Endothelial cell (in vitro differentiated cells): Measurements from ENCODE around the gene ADGRV1. TPM values are rescaled to one million over a fixed set of nuclear protein-coding genes. Genes with fewer than 3 reads are reported as not detected.

Experiments
- DNase-seq: peaks from one replicate; pipeline ENCODE4 v3.0.0; 2021; ENCODE audit warnings: low spot score
- H3K27ac Mint-ChIP-seq: one replicate; pipeline ENCODE4 v1.8.0; 2021; ENCODE audit warnings: mixed read lengths, inconsistent platforms; ENCODE audit not compliant: unreplicated experiment
- H3K27me3 Mint-ChIP-seq: one replicate; pipeline ENCODE4 v1.8.0; 2021; ENCODE audit warnings: mild to moderate bottlenecking, moderate library complexity, mixed read lengths, inconsistent platforms; ENCODE audit not compliant: unreplicated experiment
- H3K36me3 Mint-ChIP-seq: one replicate; pipeline ENCODE4 v1.8.0; 2021; ENCODE audit warnings: mild to moderate bottlenecking, low read depth, mixed read lengths, inconsistent platforms; ENCODE audit not compliant: unreplicated experiment
- H3K4me1 Mint-ChIP-seq: one replicate; pipeline ENCODE4 v1.8.0; 2021; ENCODE audit warnings: mild to moderate bottlenecking, mixed read lengths, inconsistent platforms; ENCODE audit not compliant: unreplicated experiment
- H3K4me3 Mint-ChIP-seq: one replicate; pipeline ENCODE4 v1.8.0; 2021; ENCODE audit warnings: mild to moderate bottlenecking, mixed read lengths, inconsistent platforms; ENCODE audit not compliant: unreplicated experiment
- H3K9me3 Mint-ChIP-seq: one replicate; pipeline ENCODE4 v1.8.0; 2021; ENCODE audit warnings: mixed read lengths, inconsistent platforms; ENCODE audit not compliant: unreplicated experiment
- CTCF ChIP-seq: fragments of 200-600 bp; sonication (generic); IDR thresholded peaks from one replicate; pipeline ENCODE4 v1.5.0; 2021; ENCODE audit warnings: antibody characterized with exemption; ENCODE audit not compliant: unreplicated experiment
- total RNA-seq: library from RNA; stranded (reverse); fragmentation: NEBNext Ultra II Directional; extraction: Animal tissue kit (Norgen Biotek cat#: 25700); gene quantifications from one replicate; pipeline ENCODE4 v1.2.1, GENCODE V29; 2021; ENCODE audit not compliant: unreplicated experiment

ADGRV1 gene
- total RNA-seq, 1 donor from 2014 or later = 23.1 TPM

GRCh38 chr5:90519081-90519480 lies 39.5 kb upstream of the ADGRV1 start:
- no peaks in the 10 kb centered on the region for H3K9me3 Mint-ChIP-seq
- peaks cover 3% of the 10 kb centered on the region for H3K4me1 Mint-ChIP-seq
- no peak for DNase-seq
- peaks cover 10% of the 10 kb centered on the region for H3K36me3 Mint-ChIP-seq
- H3K27ac Mint-ChIP-seq = no peak overlapping the region
- no peak for TF ChIP-seq CTCF
- H3K27me3 Mint-ChIP-seq = peaks cover 4% of the 10 kb centered on the region
- H3K4me3 Mint-ChIP-seq = no peak overlapping the region

GRCh38 chr5:90528601-90529193 lies 29.9 kb upstream of the ADGRV1 start:
- no peaks in the 10 kb centered on the region for H3K9me3 Mint-ChIP-seq
- TF ChIP-seq CTCF = no peak
- peaks cover 21% of the 10 kb centered on the region for H3K4me1 Mint-ChIP-seq
- peak overlapping the region; percentile 83 for H3K27ac Mint-ChIP-seq
- peaks cover 5% of the 10 kb centered on the region for H3K27me3 Mint-ChIP-seq
- DNase-seq = no peak
- peak overlapping the region; percentile 95 for H3K4me3 Mint-ChIP-seq
- H3K36me3 Mint-ChIP-seq = peaks cover 4% of the 10 kb centered on the region

- Mint-ChIP-seq H3K9me3 (no peaks in the 10 kb centered on the region), H3K4me3 (peak within 1 kb of the TSS; percentile 98), H3K36me3 (peaks cover 4% of the 10 kb centered on the region), H3K4me1 (peaks cover 21% of the 10 kb centered on the region), H3K27ac (peak within 1 kb of the TSS; percentile 98), H3K27me3 (peaks cover 7% of the 10 kb centered on the region)
- peak; percentile 97 for DNase-seq
- no peak for TF ChIP-seq CTCF
Measured at GRCh38 chr5:90529194-90529938, 29.2 kb upstream of the ADGRV1 start, which contains the start of gene LYSMD3. TSS of gene LYSMD3 (minus strand) at chr5:90529584. CDS start at chr5:90525289, 4,295 bp downstream.

GRCh38 chr5:90529939-90530677 lies 28.5 kb upstream of the ADGRV1 start:
- H3K27me3 Mint-ChIP-seq = peaks cover 7% of the 10 kb centered on the region
- H3K4me1 Mint-ChIP-seq = peaks cover 21% of the 10 kb centered on the region

More at GRCh38 chr5:90529939-90530677, 28.5 kb upstream of the ADGRV1 start:
- peak; percentile 56 for DNase-seq
- peaks cover 4% of the 10 kb centered on the region for H3K36me3 Mint-ChIP-seq
- TF ChIP-seq CTCF = no peak
- H3K9me3 Mint-ChIP-seq = no peaks in the 10 kb centered on the region
- H3K27ac Mint-ChIP-seq = peak overlapping the region; percentile 98
- peak overlapping the region; percentile 98 for H3K4me3 Mint-ChIP-seq
